PFSK-1 (cell line): Measurements from ENCODE around the gene ERCC6L.

ENCODE experiments used
- FOXP2 ChIP-seq: optimal IDR thresholded peaks from 2 replicates; pipeline ENCODE3; 2011; ENCODE audit warnings: borderline replicate concordance, control low read depth, inconsistent platforms; ENCODE audit not compliant: insufficient read depth; ENCODE audit errors: extremely low read length, extremely low read depth
- POLR2AphosphoS5 ChIP-seq: IDR thresholded peaks from 2 replicates; pipeline ENCODE4 v1.6.1; 2012; ENCODE audit warnings: low read depth, mild to moderate bottlenecking, control low read depth, low read length, moderate library complexity
- REST ChIP-seq, 2 experiments: IDR thresholded peaks; 2 replicates each; pipeline versions ENCODE4 v1.6.1 to v1.8.0; 2011 to 2012; ENCODE audit warnings: low read depth in 2 of 2, low read length in 2 of 2, control low read depth in 1 of 2, inconsistent platforms in 1 of 2, mild to moderate bottlenecking in 1 of 2, moderate library complexity in 1 of 2; ENCODE audit not compliant: insufficient read depth in 1 of 2
- SIN3A ChIP-seq: IDR thresholded peaks from 2 replicates; pipeline ENCODE4 v1.6.1; 2012; ENCODE audit warnings: mild to moderate bottlenecking, low read length, moderate library complexity, borderline replicate concordance; ENCODE audit not compliant: insufficient read depth
- TAF1 ChIP-seq: IDR thresholded peaks from 2 replicates; pipeline ENCODE4 v1.6.1; 2012; ENCODE audit warnings: low read length, control low read depth, borderline replicate concordance; ENCODE audit not compliant: insufficient read depth

ERCC6L gene

DNA sequence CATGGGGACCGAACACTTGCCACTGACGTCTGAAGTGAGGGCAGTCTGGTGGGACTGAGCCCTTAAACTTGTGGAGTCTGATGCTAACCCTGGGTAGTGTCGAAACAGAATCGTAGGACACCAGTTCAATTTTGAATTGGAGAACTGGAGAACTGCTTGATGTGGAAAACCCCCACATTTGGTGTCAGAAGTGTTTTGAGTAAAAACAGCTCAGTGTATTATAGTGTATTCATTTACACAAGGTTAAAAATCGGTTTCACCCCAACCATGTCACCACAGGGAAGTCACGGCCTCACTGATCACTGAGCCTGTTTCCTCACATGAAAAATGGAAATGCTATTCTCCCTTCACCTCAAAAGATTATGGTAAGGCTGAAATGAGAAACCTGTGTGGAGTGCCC lies 35.4 kb downstream of the ERCC6L start:
- TF ChIP-seq REST (IDR thresholded peaks at IDR 0.05; ENCODE audit: insufficient read depth in 1 of 2, low read depth in 2 of 2, low read length in 2 of 2): no peak
- no peak for TF ChIP-seq TAF1
- no peak for TF ChIP-seq SIN3A
- TF ChIP-seq FOXP2: no peak

GRCh38 chrX:72202792-72203401 lies 35.9 kb downstream of the ERCC6L start:
- TF ChIP-seq TAF1: no peak
- no peak for TF ChIP-seq SIN3A
- no peak for TF ChIP-seq POLR2AphosphoS5
- TF ChIP-seq FOXP2: no peak
- TF ChIP-seq REST (IDR thresholded peaks at IDR 0.05; ENCODE audit: insufficient read depth in 1 of 2, low read depth in 2 of 2, low read length in 2 of 2): no peak

GRCh38 chrX:72201836-72202536 lies 36.8 kb downstream of the ERCC6L start:
- TF ChIP-seq FOXP2 (no peak), POLR2AphosphoS5 (no peak), TAF1 (no peak), SIN3A (no peak), REST (IDR thresholded peaks at IDR 0.05; ENCODE audit: insufficient read depth in 1 of 2, low read depth in 2 of 2, low read length in 2 of 2) (no peak)

- TF ChIP-seq POLR2AphosphoS5 (no peak), REST (IDR thresholded peaks at IDR 0.05; ENCODE audit: insufficient read depth in 1 of 2, low read depth in 2 of 2, low read length in 2 of 2) (no peak), SIN3A (no peak), TAF1 (no peak), FOXP2 (no peak)
Observed at GRCh38 chrX:72182924-72183323, 55.9 kb downstream of the ERCC6L start.
